Measurements from ENCODE around the gene KDM3B. TPM values are rescaled to one million over a fixed set of nuclear protein-coding genes. Genes with fewer than 3 reads are reported as not detected.

KDM3B gene
- total and polyA plus RNA-seq, 2 donors (not counting 1 experiment from before 2014, with no cell fraction given), result 23.6 to 49.4 TPM

DNA sequence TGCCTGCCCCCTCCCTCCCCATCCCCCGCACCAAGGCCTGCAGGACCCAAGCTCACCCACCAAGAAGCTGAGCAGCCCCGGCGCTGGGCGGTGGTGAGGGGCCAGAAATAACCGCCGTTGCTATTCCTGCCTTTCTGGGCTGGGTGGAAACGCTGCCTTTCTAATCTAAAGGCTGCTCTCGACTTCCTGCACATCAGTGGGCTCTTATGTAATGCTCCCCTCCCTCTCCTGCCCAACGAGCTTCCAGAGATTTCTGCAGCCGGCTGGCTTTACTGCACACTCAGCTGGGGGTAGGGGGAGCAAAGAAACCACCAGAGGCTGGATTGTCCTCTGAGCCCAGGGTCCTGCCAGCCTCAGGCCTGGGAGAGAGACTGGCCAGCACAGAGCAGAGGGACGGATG lies 105.9 kb downstream of the KDM3B start:
- Histone ChIP-seq H2AFZ (ENCODE audit: low read length) (no peak overlapping the region), H3K9me3 (ENCODE audit: control insufficient read depth, insufficient read depth, low read depth, low read length) (no peaks in the 10 kb centered on the region), H3K27ac (ENCODE audit: insufficient read depth, low read length) (no peak overlapping the region), H3K36me3 (ENCODE audit: control insufficient read depth, insufficient read depth, low read length) (no peaks in the 10 kb centered on the region), H3K9ac (ENCODE audit: insufficient read depth, low read length) (no peak overlapping the region), H3K4me1 (ENCODE audit: control insufficient read depth, extremely low read depth, insufficient read depth, low read length) (peaks cover 6% of the 10 kb centered on the region), H4K20me1 (ENCODE audit: control insufficient read depth, extremely low read depth, insufficient read depth, low read length) (no peaks in the 10 kb centered on the region), H3K79me2 (ENCODE audit: control insufficient read depth, insufficient read depth, low read length) (no peaks in the 10 kb centered on the region), H3K4me2 (ENCODE audit: extremely low read depth, insufficient read depth, low read length) (no peak overlapping the region), H3K27me3 (ENCODE audit: control insufficient read depth, insufficient read depth, low read length) (no peaks in the 10 kb centered on the region), H3K4me3 (replicated peaks in 1 of 4; ENCODE audit: control extremely low read depth in 1 of 4, insufficient read depth in 1 of 4, low read depth in 3 of 4, low read length in 4 of 4) (no peak overlapping the region)
- no peak for DNase-seq (ENCODE audit: low read depth in 2 of 2)
- TF ChIP-seq, protein P1, sequence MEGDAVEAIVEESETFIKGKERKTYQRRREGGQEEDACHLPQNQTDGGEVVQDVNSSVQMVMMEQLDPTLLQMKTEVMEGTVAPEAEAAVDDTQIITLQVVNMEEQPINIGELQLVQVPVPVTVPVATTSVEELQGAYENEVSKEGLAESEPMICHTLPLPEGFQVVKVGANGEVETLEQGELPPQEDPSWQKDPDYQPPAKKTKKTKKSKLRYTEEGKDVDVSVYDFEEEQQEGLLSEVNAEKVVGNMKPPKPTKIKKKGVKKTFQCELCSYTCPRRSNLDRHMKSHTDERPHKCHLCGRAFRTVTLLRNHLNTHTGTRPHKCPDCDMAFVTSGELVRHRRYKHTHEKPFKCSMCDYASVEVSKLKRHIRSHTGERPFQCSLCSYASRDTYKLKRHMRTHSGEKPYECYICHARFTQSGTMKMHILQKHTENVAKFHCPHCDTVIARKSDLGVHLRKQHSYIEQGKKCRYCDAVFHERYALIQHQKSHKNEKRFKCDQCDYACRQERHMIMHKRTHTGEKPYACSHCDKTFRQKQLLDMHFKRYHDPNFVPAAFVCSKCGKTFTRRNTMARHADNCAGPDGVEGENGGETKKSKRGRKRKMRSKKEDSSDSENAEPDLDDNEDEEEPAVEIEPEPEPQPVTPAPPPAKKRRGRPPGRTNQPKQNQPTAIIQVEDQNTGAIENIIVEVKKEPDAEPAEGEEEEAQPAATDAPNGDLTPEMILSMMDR (conservative IDR thresholded peaks at IDR 0.05 in 1 of 2, IDR thresholded peaks at IDR 0.05 in 1 of 2; ENCODE audit: low read depth in 1 of 2, low read length in 2 of 2), result no peak
- no peak for TF ChIP-seq EZH2 (IDR thresholded peaks at IDR 0.05; ENCODE audit: low read length, missing control alignments)

DNA sequence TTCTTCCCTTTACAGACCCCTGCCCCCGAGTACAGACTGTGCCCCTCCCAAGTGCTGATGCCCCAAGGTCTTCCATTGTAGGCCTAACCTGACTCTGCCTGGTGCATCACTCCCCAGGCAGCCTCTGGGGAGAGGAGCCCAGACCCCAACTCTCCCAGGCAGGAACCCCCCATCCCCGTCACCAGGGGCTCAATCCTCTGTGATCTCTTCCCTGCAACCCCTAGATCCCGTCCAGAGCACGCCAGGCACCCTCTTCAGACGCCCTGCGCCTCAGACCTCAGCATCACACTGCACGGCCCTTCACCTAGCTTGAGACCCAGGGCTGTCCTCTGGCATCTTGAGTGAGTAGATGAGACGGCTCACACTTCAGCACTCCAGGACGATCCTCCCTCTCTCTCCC lies 106.4 kb downstream of the KDM3B start:
- Histone ChIP-seq H3K4me1 (ENCODE audit: control insufficient read depth, extremely low read depth, insufficient read depth, low read length) (peaks cover 6% of the 10 kb centered on the region), H3K4me2 (ENCODE audit: extremely low read depth, insufficient read depth, low read length) (no peak overlapping the region), H3K36me3 (ENCODE audit: control insufficient read depth, insufficient read depth, low read length) (no peaks in the 10 kb centered on the region)

GRCh38 chr5:138459311-138459933 lies 106.9 kb downstream of the KDM3B start:
- Histone ChIP-seq H3K27ac (ENCODE audit: insufficient read depth, low read length) (no peak overlapping the region), H2AFZ (ENCODE audit: low read length) (no peak overlapping the region), H3K36me3 (ENCODE audit: control insufficient read depth, insufficient read depth, low read length) (no peaks in the 10 kb centered on the region), H3K9me3 (ENCODE audit: control insufficient read depth, insufficient read depth, low read depth, low read length) (no peaks in the 10 kb centered on the region), H3K4me1 (ENCODE audit: control insufficient read depth, extremely low read depth, insufficient read depth, low read length) (peaks cover 6% of the 10 kb centered on the region), H4K20me1 (ENCODE audit: control insufficient read depth, extremely low read depth, insufficient read depth, low read length) (no peaks in the 10 kb centered on the region), H3K9ac (ENCODE audit: insufficient read depth, low read length) (no peak overlapping the region), H3K4me3 (replicated peaks in 1 of 4; ENCODE audit: control extremely low read depth in 1 of 4, insufficient read depth in 1 of 4, low read depth in 3 of 4, low read length in 4 of 4) (no peak overlapping the region), H3K79me2 (ENCODE audit: control insufficient read depth, insufficient read depth, low read length) (no peaks in the 10 kb centered on the region), H3K27me3 (ENCODE audit: control insufficient read depth, insufficient read depth, low read length) (no peaks in the 10 kb centered on the region), H3K4me2 (ENCODE audit: extremely low read depth, insufficient read depth, low read length) (no peak overlapping the region)
- TF ChIP-seq EZH2 (IDR thresholded peaks at IDR 0.05; ENCODE audit: low read length, missing control alignments), result no peak
- TF ChIP-seq, protein P1 (conservative IDR thresholded peaks at IDR 0.05 in 1 of 2, IDR thresholded peaks at IDR 0.05 in 1 of 2; ENCODE audit: low read depth in 1 of 2, low read length in 2 of 2), result no peak
- DNase-seq (ENCODE audit: low read depth in 2 of 2), result no peak

More for the DNA sequence above, 106.4 kb downstream of the KDM3B start:
- Histone ChIP-seq H3K4me3 (replicated peaks in 1 of 4; ENCODE audit: control extremely low read depth in 1 of 4, insufficient read depth in 1 of 4, low read depth in 3 of 4, low read length in 4 of 4) (no peak overlapping the region), H3K27ac (ENCODE audit: insufficient read depth, low read length) (no peak overlapping the region), H4K20me1 (ENCODE audit: control insufficient read depth, extremely low read depth, insufficient read depth, low read length) (no peaks in the 10 kb centered on the region), H3K9me3 (ENCODE audit: control insufficient read depth, insufficient read depth, low read depth, low read length) (no peaks in the 10 kb centered on the region), H3K27me3 (ENCODE audit: control insufficient read depth, insufficient read depth, low read length) (no peaks in the 10 kb centered on the region), H2AFZ (ENCODE audit: low read length) (no peak overlapping the region), H3K79me2 (ENCODE audit: control insufficient read depth, insufficient read depth, low read length) (no peaks in the 10 kb centered on the region), H3K9ac (ENCODE audit: insufficient read depth, low read length) (no peak overlapping the region)
- no peak for DNase-seq (ENCODE audit: low read depth in 2 of 2)
- TF ChIP-seq, protein P1 (conservative IDR thresholded peaks at IDR 0.05 in 1 of 2, IDR thresholded peaks at IDR 0.05 in 1 of 2; ENCODE audit: low read depth in 1 of 2, low read length in 2 of 2), result no peak
